OCI-LY7 (cell line): ENCODE data around the gene DPYSL5.

Source experiments
- CTCF ChIP-seq: fragments of 200-600 bp; sonication (generic); conservative IDR thresholded peaks from 2 replicates; pipeline ENCODE4 v1.5.1; 2014; ENCODE audit warnings: mild to moderate bottlenecking, antibody characterized with exemption, low read length, moderate library complexity, mixed read lengths
- EZH2phosphoT487 ChIP-seq: fragments of 200-600 bp; sonication (generic); IDR thresholded peaks from 2 replicates; pipeline ENCODE4 v1.6.1; 2018; ENCODE audit warnings: low read depth, borderline replicate concordance, mild to moderate bottlenecking, mixed run types, antibody characterized with exemption, low read length, moderate library complexity, mixed read lengths

GRCh38 chr2:26854283-26854827, 6.4 kb downstream of the DPYSL5 start:
- TF ChIP-seq CTCF (no peak), EZH2phosphoT487 (no peak)
